CD14-positive monocyte (primary cell): ENCODE results near the gene SIM2. TPM values are rescaled to one million over a fixed set of nuclear protein-coding genes. Genes with fewer than 3 reads are reported as not detected.
A peak's percentile ranks its signal among the peaks of the same experiment; 100 is the strongest.

Source experiments
- DNase-seq, 3 donors: peaks; one replicate each; pipeline ENCODE4 v3.0.0-alpha.2; 2011 to 2022
- H2AFZ ChIP-seq: 2 replicates; pipeline ENCODE4 v1.6.0; 2012; ENCODE audit warnings: mild to moderate bottlenecking, low read depth, low read length, inconsistent platforms; ENCODE audit not compliant: insufficient read depth, poor library complexity, severe bottlenecking
- H3K27ac ChIP-seq, 2 donors: 1 replicate in 1 of 2; 2 replicates in 1 of 2; pipeline ENCODE4 v1.5.1; 2012 to 2013; ENCODE audit warnings: low read length in 2 of 2, control low read depth in 1 of 2, inconsistent platforms in 1 of 2, low read depth in 1 of 2, mild to moderate bottlenecking in 1 of 2
- H3K27me3 ChIP-seq, 2 donors: one replicate each; pipeline versions ENCODE4 v1.6.0 to v1.6.1; 2011 to 2013; ENCODE audit warnings: low read length in 2 of 2; ENCODE audit not compliant: control insufficient read depth in 2 of 2, insufficient read depth in 2 of 2
- H3K36me3 ChIP-seq, 2 donors: replicated peaks in 1 of 2; 1 replicate in 1 of 2; 2 replicates in 1 of 2; pipeline versions ENCODE4 v1.5.1 to v1.6.1; 2012 to 2013; ENCODE audit warnings: low read length in 2 of 2, control low read depth in 1 of 2, inconsistent platforms in 1 of 2, mild to moderate bottlenecking in 1 of 2; ENCODE audit not compliant: insufficient read depth in 2 of 2, control insufficient read depth in 1 of 2
- H3K4me1 ChIP-seq, 2 donors: 1 replicate in 1 of 2; 2 replicates in 1 of 2; pipeline versions ENCODE4 v1.5.1 to v1.6.1; 2012 to 2013; ENCODE audit warnings: low read length in 2 of 2, control low read depth in 1 of 2, inconsistent platforms in 1 of 2, mild to moderate bottlenecking in 1 of 2, moderate library complexity in 1 of 2; ENCODE audit not compliant: insufficient read depth in 2 of 2, control insufficient read depth in 1 of 2
- H3K4me2 ChIP-seq: replicated peaks from 2 replicates; pipeline ENCODE3; 2012; ENCODE audit warnings: low read length, moderate library complexity, mild to moderate bottlenecking; ENCODE audit not compliant: poor library complexity, severe bottlenecking; ENCODE audit errors: extremely low read depth
- H3K4me3 ChIP-seq, 3 experiments: fragments of 200-600 bp in 1 of 3; sonication (generic) in 1 of 3; replicated peaks in 1 of 3; 1 replicate in 2 of 3; 2 replicates in 1 of 3; pipeline ENCODE4 v1.5.1; 2011 to 2013; ENCODE audit warnings: low read length in 3 of 3, mild to moderate bottlenecking in 3 of 3, control low read depth in 2 of 3, low read depth in 2 of 3, inconsistent platforms in 1 of 3, moderate library complexity in 1 of 3
- H3K79me2 ChIP-seq: 2 replicates; pipeline ENCODE4 v1.6.0; 2012; ENCODE audit warnings: mild to moderate bottlenecking, control low read depth, inconsistent platforms, low read length, moderate library complexity; ENCODE audit not compliant: insufficient read depth
- H3K9ac ChIP-seq: 2 replicates; pipeline ENCODE4 v1.6.0; 2017; ENCODE audit warnings: low read length, mild to moderate bottlenecking; ENCODE audit not compliant: insufficient read depth, poor library complexity, severe bottlenecking
- H3K9me3 ChIP-seq, 2 donors: replicated peaks in 1 of 2; 1 replicate in 1 of 2; 2 replicates in 1 of 2; pipeline versions ENCODE4 v1.5.1 to v1.6.1; 2012 to 2013; ENCODE audit warnings: low read length in 2 of 2, control low read depth in 1 of 2; ENCODE audit not compliant: control insufficient read depth in 1 of 2, insufficient read depth in 1 of 2
- H4K20me1 ChIP-seq: 2 replicates; pipeline ENCODE4 v1.6.0; 2012; ENCODE audit warnings: mild to moderate bottlenecking, low read length, control low read depth, moderate library complexity; ENCODE audit not compliant: insufficient read depth
- H3K27ac Mint-ChIP-seq, 7 donors: one replicate each; pipeline ENCODE4 v1.8.0; 2020; ENCODE audit warnings: mild to moderate bottlenecking in 7 of 7, mixed read lengths in 7 of 7, moderate library complexity in 6 of 7, inconsistent platforms in 2 of 7
- H3K27me3 Mint-ChIP-seq, 3 donors: one replicate each; pipeline ENCODE4 v1.8.0; 2021 to 2022; ENCODE audit warnings: low read depth in 3 of 3, mild to moderate bottlenecking in 3 of 3, mixed read lengths in 3 of 3, moderate library complexity in 3 of 3, inconsistent platforms in 1 of 3
- H3K36me3 Mint-ChIP-seq, 2 donors: one replicate each; pipeline ENCODE4 v1.8.0; 2020; ENCODE audit warnings: mixed read lengths in 2 of 2, inconsistent platforms in 1 of 2, mild to moderate bottlenecking in 1 of 2
- H3K4me1 Mint-ChIP-seq: one replicate; pipeline ENCODE4 v1.8.0; 2020; ENCODE audit warnings: mild to moderate bottlenecking, mixed read lengths
- H3K4me3 Mint-ChIP-seq, 2 donors: one replicate each; pipeline ENCODE4 v1.8.0; 2020; ENCODE audit warnings: mild to moderate bottlenecking in 2 of 2, mixed read lengths in 2 of 2, moderate library complexity in 1 of 2
- H3K9me3 Mint-ChIP-seq, 7 donors: one replicate each; pipeline ENCODE4 v1.8.0; 2020 to 2022; ENCODE audit warnings: mixed read lengths in 7 of 7, mild to moderate bottlenecking in 6 of 7, moderate library complexity in 6 of 7, inconsistent platforms in 2 of 7
- WGBS: methylation state at CpG from one replicate; pipeline ENCODE4 v1.1.5; 2013; ENCODE audit warnings: missing lambda C conversion rate; ENCODE audit not compliant: insufficient coverage; 5-methylcytosine and 5-hydroxymethylcytosine counted together
- intact Hi-C, 2 donors: fragments of 100-400 bp; cut with micrococcal nuclease; formaldehyde crosslinking; loops; one replicate each; pipeline versions ENCODE4 v1.15.0 to v1.15.1; 2023
- polyA plus RNA-seq, 3 donors: library from polyadenylated mRNA; depleted of rRNA in 1 of 3; unstranded in 2 of 3; stranded (reverse) in 1 of 3; fragments of 300-500 nt in 2 of 3; fragments of >200 nt in 1 of 3; fragmentation: Illumina TruSeq in 2 of 3; gene quantifications; 1 replicate in 2 of 3; 2 replicates in 1 of 3; pipeline ENCODE4 v1.2.3, GENCODE V29; 2012 to 2021
- TF ChIP-seq, protein P1 (sequence below): fragments of 200-600 bp; IDR thresholded peaks from one replicate; pipeline ENCODE4 v1.8.0; 2022; ENCODE audit warnings: antibody characterized with exemption, mild to moderate bottlenecking

SIM2 gene
- polyA plus RNA-seq, 3 donors: not detected

DNA sequence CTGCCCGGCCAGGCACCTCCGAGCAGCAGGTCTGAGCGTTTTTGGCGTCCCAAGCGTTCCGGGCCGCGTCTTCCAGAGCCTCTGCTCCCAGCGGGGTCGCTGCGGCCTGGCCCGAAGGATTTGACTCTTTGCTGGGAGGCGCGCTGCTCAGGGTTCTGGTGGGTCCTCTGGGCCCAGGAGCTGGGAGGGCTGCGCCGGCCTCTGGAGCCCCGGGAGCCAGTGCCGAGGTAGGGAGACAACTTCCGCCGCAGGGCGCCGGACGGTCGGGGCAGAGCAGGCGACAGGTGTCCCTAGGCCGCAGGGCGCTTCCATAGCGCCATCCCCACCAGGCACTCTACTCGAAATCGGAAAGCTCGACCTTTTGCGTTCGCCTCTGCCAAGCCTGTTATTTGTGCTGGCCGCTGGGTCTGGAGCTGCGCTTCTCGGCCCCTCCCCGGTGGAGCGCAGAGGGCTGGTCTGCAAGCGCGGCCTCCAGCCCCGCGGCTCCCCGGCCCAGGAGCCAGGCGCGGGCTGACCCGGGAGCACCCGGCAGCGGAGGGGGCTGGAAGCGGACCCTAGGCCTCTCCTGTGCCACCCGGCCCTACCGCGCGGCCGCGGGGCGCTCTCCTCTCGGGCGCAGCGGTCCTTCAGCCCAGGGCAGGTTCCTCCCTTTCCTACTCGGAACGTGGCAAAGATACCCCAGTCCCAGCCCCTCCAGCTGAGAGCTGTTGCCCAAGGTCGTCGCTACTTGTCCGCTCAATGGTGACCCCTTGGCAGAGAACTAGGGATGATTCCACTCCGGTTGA is 2.2 kb downstream of the SIM2 start:
- WGBS: 1% methylated on average over 56 of the region's 65 CpGs
- H3K36me3 ChIP-seq: no peaks in the 10 kb centered on the region
- no peak overlapping the region for H3K4me2 ChIP-seq
- TF ChIP-seq, protein P1, sequence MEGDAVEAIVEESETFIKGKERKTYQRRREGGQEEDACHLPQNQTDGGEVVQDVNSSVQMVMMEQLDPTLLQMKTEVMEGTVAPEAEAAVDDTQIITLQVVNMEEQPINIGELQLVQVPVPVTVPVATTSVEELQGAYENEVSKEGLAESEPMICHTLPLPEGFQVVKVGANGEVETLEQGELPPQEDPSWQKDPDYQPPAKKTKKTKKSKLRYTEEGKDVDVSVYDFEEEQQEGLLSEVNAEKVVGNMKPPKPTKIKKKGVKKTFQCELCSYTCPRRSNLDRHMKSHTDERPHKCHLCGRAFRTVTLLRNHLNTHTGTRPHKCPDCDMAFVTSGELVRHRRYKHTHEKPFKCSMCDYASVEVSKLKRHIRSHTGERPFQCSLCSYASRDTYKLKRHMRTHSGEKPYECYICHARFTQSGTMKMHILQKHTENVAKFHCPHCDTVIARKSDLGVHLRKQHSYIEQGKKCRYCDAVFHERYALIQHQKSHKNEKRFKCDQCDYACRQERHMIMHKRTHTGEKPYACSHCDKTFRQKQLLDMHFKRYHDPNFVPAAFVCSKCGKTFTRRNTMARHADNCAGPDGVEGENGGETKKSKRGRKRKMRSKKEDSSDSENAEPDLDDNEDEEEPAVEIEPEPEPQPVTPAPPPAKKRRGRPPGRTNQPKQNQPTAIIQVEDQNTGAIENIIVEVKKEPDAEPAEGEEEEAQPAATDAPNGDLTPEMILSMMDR: no peak
- H3K79me2 ChIP-seq: no peaks in the 10 kb centered on the region
- no peak for DNase-seq
- no peaks in the 10 kb centered on the region for H3K4me1 ChIP-seq
- Mint-ChIP-seq H3K4me1 (peaks cover 8% of the 10 kb centered on the region), H3K9me3 (peaks cover 0 to 37% (median 5%) of the 10 kb centered on the region in 7 donors), H3K27ac (no peak overlapping the region), H3K4me3 (peak overlapping the region in 1 of 2 donors; percentile 81), H3K36me3 (peaks cover 0 to 4% of the 10 kb centered on the region in 2 donors), H3K27me3 (peaks cover 89 to 97% (median 89%) of the 10 kb centered on the region in 3 donors)
- no peak overlapping the region for H3K4me3 ChIP-seq
- H3K9me3 ChIP-seq: peaks cover 0 to 56% of the 10 kb centered on the region in 2 donors
- H3K27me3 ChIP-seq: peaks cover 47 to 94% of the 10 kb centered on the region in 2 donors
- H3K9ac ChIP-seq: no peak overlapping the region
- H3K27ac ChIP-seq: no peak overlapping the region
- H4K20me1 ChIP-seq: no peaks in the 10 kb centered on the region
- intact Hi-C loops: no loop called here
- H2AFZ ChIP-seq: no peak overlapping the region

DNA sequence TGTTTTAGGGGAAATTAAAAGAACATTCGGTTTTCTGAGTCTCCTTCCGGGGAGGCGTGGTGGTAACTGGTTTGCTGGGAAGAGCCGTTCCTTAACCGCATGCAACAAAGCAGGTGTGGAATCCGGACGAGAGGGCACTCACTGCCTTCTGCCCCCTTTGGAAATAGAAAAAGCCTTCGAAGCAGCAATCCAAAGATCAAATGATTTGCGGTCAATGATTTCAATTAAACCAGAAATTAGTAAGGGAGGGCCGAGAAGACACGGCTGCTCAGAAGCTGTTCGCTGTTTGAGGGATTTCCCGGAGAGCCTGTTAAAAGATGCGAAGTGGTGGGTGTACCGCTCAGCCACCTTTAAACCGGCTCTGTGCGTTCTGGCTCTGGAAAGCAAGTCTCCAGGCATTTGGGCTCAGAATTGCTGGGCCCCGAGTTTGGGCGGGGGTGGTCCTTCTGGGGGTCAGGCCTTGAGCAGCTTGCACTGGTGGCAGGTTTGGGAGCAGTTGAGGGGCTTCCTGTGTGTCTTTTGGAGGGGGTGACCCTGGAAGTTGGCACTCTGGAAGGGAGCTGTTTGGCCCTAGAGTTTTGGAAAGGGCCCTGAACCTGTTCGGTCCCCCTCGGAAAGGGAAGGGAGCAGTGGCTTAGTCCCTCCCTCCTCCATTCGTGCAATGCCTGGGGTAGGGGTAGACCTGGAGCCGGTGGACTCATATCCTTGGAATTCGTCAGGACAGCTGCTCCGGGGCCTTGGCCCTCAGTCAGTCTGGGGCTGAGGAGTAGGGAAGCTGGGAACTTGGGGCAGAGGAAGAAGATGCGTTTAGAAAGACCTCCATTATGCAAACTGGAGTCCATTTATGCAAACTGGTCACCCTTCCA is 3.1 kb downstream of the SIM2 start:
- Histone ChIP-seq H4K20me1 (no peaks in the 10 kb centered on the region), H3K4me3 (no peak overlapping the region), H3K27ac (no peak overlapping the region), H2AFZ (no peak overlapping the region), H3K36me3 (no peaks in the 10 kb centered on the region), H3K9me3 (peaks cover 0 to 57% of the 10 kb centered on the region in 2 donors), H3K9ac (no peak overlapping the region), H3K27me3 (peaks cover 54 to 94% of the 10 kb centered on the region in 2 donors), H3K4me2 (no peak overlapping the region), H3K4me1 (no peaks in the 10 kb centered on the region), H3K79me2 (no peaks in the 10 kb centered on the region)
- no peak for DNase-seq
- Mint-ChIP-seq H3K4me1 (peaks cover 10% of the 10 kb centered on the region), H3K9me3 (peaks cover 0 to 42% (median 9%) of the 10 kb centered on the region in 7 donors), H3K36me3 (peaks cover 0 to 4% of the 10 kb centered on the region in 2 donors), H3K27ac (peak overlapping the region in 1 of 7 donors; percentile 38), H3K4me3 (peak overlapping the region in 1 of 2 donors; percentile 68), H3K27me3 (peaks cover 89 to 97% (median 89%) of the 10 kb centered on the region in 3 donors)
- intact Hi-C loops: no loop called here
- TF ChIP-seq, protein P1: no peak
- 5% methylated on average over 19 of the region's 26 CpGs for WGBS
